ENCODE results near the gene TRAPPC3. TPM values are rescaled to one million over a fixed set of nuclear protein-coding genes. Genes with fewer than 3 reads are reported as not detected.

Gene TRAPPC3
- total RNA-seq, 1 experiment from 2014 or later: 64.6 TPM

DNA sequence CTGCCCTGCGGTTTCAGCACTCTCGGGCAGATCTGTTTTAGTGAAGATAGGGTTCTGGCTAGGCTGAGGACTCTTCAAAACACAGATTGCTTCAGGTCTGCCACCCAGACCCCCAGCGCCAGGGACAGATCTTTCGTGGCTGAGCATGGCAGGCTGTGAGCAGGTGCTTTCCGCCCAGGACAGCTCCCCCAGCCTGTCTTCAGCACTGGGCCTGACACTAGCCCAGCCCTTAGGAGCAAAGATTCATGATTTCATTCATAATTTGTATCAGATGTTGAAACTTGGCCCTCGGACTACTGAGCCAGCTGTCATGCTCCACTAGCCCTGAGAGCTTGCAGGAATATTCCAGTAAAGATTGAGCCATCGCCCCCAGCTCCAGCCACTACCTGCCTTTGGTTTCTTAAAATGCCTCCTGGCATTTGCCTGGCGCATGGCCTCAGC is 54.6 kb downstream of the TRAPPC3 start:
- CTCF ChIA-PET: interaction anchor here (3.9 kb wide), 1 partner anchor 40 kb away, joined by 31 read pairs; no protein-coding TSS in a partner anchor
- Histone ChIP-seq H3K4me1 (ENCODE audit: control insufficient read depth in 1 of 2, insufficient read depth in 2 of 2, low read length in 2 of 2) (peaks cover 0 to 20% of the 10 kb centered on the region in 2 experiments; a peak in 2 of 4 replicates), H3K27ac (ENCODE audit: low read depth, low read length) (no peak overlapping the region), H3K4me2 (ENCODE audit: low read length) (no peak overlapping the region), H3K36me3 (ENCODE audit: control insufficient read depth in 1 of 2, insufficient read depth in 2 of 2, low read length in 2 of 2) (peaks cover 26 to 31% of the 10 kb centered on the region in 2 experiments; a peak in 3 of 4 replicates), H3K4me3 (replicated peaks in 1 of 2; ENCODE audit: low read depth in 1 of 2, low read length in 2 of 2) (no peak overlapping the region), H3K9me3 (ENCODE audit: control insufficient read depth in 1 of 2, insufficient read depth in 1 of 2, low read depth in 1 of 2, low read length in 2 of 2) (no peaks in the 10 kb centered on the region), H4K20me1 (ENCODE audit: insufficient read depth) (no peaks in the 10 kb centered on the region), H3K79me2 (ENCODE audit: insufficient read depth, low read length) (peaks cover 19% of the 10 kb centered on the region), H2AFZ (ENCODE audit: low read depth, low read length, poor library complexity, severe bottlenecking) (no peak overlapping the region), H3K27me3 (ENCODE audit: insufficient read depth, low read length) (no peaks in the 10 kb centered on the region), H3K9me2 (ENCODE audit: insufficient read depth) (no peaks in the 10 kb centered on the region), H3K9ac (ENCODE audit: low read length) (no peak overlapping the region)
- RAD21 ChIA-PET (ENCODE audit: low non-redundant PET in 1 of 2, low total read pairs in 2 of 2, uncharacterized antibody in 2 of 2, unreplicated experiment in 2 of 2): no interaction called here
- TF ChIP-seq POLR2A (IDR thresholded peaks at IDR 0.05; ENCODE audit: borderline replicate concordance, extremely low read depth, insufficient read depth, insufficient read length) (no peak), ATF3 (IDR thresholded peaks at IDR 0.05) (no peak), SIN3A (IDR thresholded peaks at IDR 0.05; ENCODE audit: low read depth) (no peak), ZNF274 (IDR thresholded peaks at IDR 0.05; ENCODE audit: low read depth, low read length) (no peak), TCF7L2 (IDR thresholded peaks at IDR 0.05; ENCODE audit: borderline replicate concordance, extremely low read depth, insufficient read depth, insufficient read length) (no peak), JUND (IDR thresholded peaks at IDR 0.05) (no peak), YY1 (IDR thresholded peaks at IDR 0.05; ENCODE audit: extremely low read depth, insufficient replicate concordance, low read depth, low read length) (no peak), EZH2phosphoT487 (IDR thresholded peaks at IDR 0.05; ENCODE audit: borderline replicate concordance) (no peak), RAD21 (IDR thresholded peaks at IDR 0.05; ENCODE audit: low read depth) (no peak), SP1 (IDR thresholded peaks at IDR 0.05; ENCODE audit: low read depth) (no peak), CBX3 (IDR thresholded peaks at IDR 0.05; ENCODE audit: low read depth) (no peak), EGR1 (IDR thresholded peaks at IDR 0.05; ENCODE audit: low read depth) (no peak), ELF1 (IDR thresholded peaks at IDR 0.05; ENCODE audit: borderline replicate concordance, low read depth) (no peak), FOSL1 (IDR thresholded peaks at IDR 0.05; ENCODE audit: low read depth) (no peak), ZFX (IDR thresholded peaks at IDR 0.05) (no peak), POLR2AphosphoS5 (IDR thresholded peaks at IDR 0.05; ENCODE audit: low read depth, low read length) (no peak)
- TF ChIP-seq, protein P1, sequence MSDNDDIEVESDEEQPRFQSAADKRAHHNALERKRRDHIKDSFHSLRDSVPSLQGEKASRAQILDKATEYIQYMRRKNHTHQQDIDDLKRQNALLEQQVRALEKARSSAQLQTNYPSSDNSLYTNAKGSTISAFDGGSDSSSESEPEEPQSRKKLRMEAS (IDR thresholded peaks at IDR 0.05): no peak
- TF ChIP-seq, protein P2, sequence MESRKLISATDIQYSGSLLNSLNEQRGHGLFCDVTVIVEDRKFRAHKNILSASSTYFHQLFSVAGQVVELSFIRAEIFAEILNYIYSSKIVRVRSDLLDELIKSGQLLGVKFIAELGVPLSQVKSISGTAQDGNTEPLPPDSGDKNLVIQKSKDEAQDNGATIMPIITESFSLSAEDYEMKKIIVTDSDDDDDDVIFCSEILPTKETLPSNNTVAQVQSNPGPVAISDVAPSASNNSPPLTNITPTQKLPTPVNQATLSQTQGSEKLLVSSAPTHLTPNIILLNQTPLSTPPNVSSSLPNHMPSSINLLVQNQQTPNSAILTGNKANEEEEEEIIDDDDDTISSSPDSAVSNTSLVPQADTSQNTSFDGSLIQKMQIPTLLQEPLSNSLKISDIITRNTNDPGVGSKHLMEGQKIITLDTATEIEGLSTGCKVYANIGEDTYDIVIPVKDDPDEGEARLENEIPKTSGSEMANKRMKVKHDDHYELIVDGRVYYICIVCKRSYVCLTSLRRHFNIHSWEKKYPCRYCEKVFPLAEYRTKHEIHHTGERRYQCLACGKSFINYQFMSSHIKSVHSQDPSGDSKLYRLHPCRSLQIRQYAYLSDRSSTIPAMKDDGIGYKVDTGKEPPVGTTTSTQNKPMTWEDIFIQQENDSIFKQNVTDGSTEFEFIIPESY (IDR thresholded peaks at IDR 0.05; ENCODE audit: extremely low read depth, insufficient replicate concordance, low read length): no peak
- ATAC-seq (no peak), DNase-seq (ENCODE audit: low read depth, low spot score) (no peak)
- BruUV-seq (replicated peaks): no TSS peak
- intact Hi-C loops (cut with micrococcal nuclease): loop anchor here (5.0 kb wide), 1 partner anchor 273 kb away; no protein-coding TSS in a partner anchor
- POLR2A ChIA-PET: no interaction called here
